Fibroblast of villous mesenchyme (primary cell): ENCODE data around the gene PTPRN2. TPM values are rescaled to one million over a fixed set of nuclear protein-coding genes. Genes with fewer than 3 reads are reported as not detected.
"Not testable (repeated sequence)": the region's sequence is repeated elsewhere in the genome, so short reads cannot be mapped to it uniquely, and the experiment has no call there.

Experiments used
- DNase-seq: peaks from one replicate; pipeline ENCODE4 v3.0.0-alpha.2; 2010; ENCODE audit warnings: low read depth
- H3K4me3 ChIP-seq: 2 replicates; pipeline ENCODE4 v1.5.1; 2011; ENCODE audit warnings: low read depth, mild to moderate bottlenecking, low read length
- CTCF ChIP-seq: IDR thresholded peaks from 2 replicates; pipeline ENCODE4 v1.5.1; 2012; ENCODE audit warnings: low read depth, mild to moderate bottlenecking, low read length; ENCODE audit not compliant: insufficient read depth
- total RNA-seq: library from RNA; depleted of rRNA; stranded (reverse); fragments of >200 nt; gene quantifications from 2 replicates; pipeline ENCODE4 v1.2.3, GENCODE V29; 2012

The PTPRN2 gene
- total RNA-seq, 1 donor, result not detected

GRCh38 chr7:158039270-158039669, 548.4 kb downstream of the PTPRN2 start:
- H3K4me3 ChIP-seq, result no peak overlapping the region
- DNase-seq, result no peak
- no peak for TF ChIP-seq CTCF

GRCh38 chr7:158037211-158037610, 550.4 kb downstream of the PTPRN2 start:
- no peak for TF ChIP-seq CTCF
- DNase-seq, result no peak
- no peak overlapping the region for H3K4me3 ChIP-seq

- DNase-seq, result no peak
- TF ChIP-seq CTCF, result no peak
- no peak overlapping the region for H3K4me3 ChIP-seq
Measured at GRCh38 chr7:158035343-158035742, 552.3 kb downstream of the PTPRN2 start.

- H3K4me3 ChIP-seq, result no peak overlapping the region
Measured at GRCh38 chr7:158034571-158034970, 553.1 kb downstream of the PTPRN2 start.

GRCh38 chr7:158033925-158034324, 553.7 kb downstream of the PTPRN2 start:
- DNase-seq, H3K4me3 ChIP-seq: not testable (repeated sequence)

More at GRCh38 chr7:158034571-158034970, 553.1 kb downstream of the PTPRN2 start:
- no peak for DNase-seq
- no peak for TF ChIP-seq CTCF

- no peak for TF ChIP-seq CTCF
- no peak for DNase-seq
- no peak overlapping the region for H3K4me3 ChIP-seq
Measured at GRCh38 chr7:158033196-158033595, 554.4 kb downstream of the PTPRN2 start.

GRCh38 chr7:158032561-158033115, 555.0 kb downstream of the PTPRN2 start:
- no peak for TF ChIP-seq CTCF
- no peak for DNase-seq
- no peak overlapping the region for H3K4me3 ChIP-seq
